Subcutaneous adipose tissue (tissue), 4 donors: ENCODE data around the gene CLDN16. TPM values are rescaled to one million over a fixed set of nuclear protein-coding genes. Genes with fewer than 3 reads are reported as not detected.

Experiments
- CTCF ChIP-seq: fragments of 450-650 bp; IDR thresholded peaks from one replicate; pipeline ENCODE4 v1.5.1; 2016; ENCODE audit warnings: low read depth, mild to moderate bottlenecking, control low read depth, antibody characterized with exemption, moderate library complexity
- total RNA-seq, 4 donors: library from RNA; depleted of rRNA; stranded (reverse); fragments of >200 nt; gene quantifications; one replicate each; pipeline ENCODE4 v1.1.0, GENCODE V29; 2016

The CLDN16 gene
- total RNA-seq, 4 donors from 2014 or later, result 1.2 TPM; not detected in 3

- no peak for TF ChIP-seq CTCF
These were observed 35.0 kb upstream of the CLDN16 start for GRCh38 chr3:190352861-190353457.

- TF ChIP-seq CTCF, result no peak
These were observed 31.7 kb upstream of the CLDN16 start for GRCh38 chr3:190356246-190356645.

- TF ChIP-seq CTCF, result no peak
These were observed 30.5 kb upstream of the CLDN16 start for GRCh38 chr3:190357468-190357867.

GRCh38 chr3:190359813-190360212, 28.1 kb upstream of the CLDN16 start:
- TF ChIP-seq CTCF, result no peak

- TF ChIP-seq CTCF, result no peak
These were observed 27.7 kb upstream of the CLDN16 start for GRCh38 chr3:190360228-190360627.

- no peak for TF ChIP-seq CTCF
These were observed 26.2 kb upstream of the CLDN16 start for GRCh38 chr3:190361791-190362190.

GRCh38 chr3:190362258-190362657, 25.7 kb upstream of the CLDN16 start:
- no peak for TF ChIP-seq CTCF

GRCh38 chr3:190366133-190366532, 21.8 kb upstream of the CLDN16 start:
- TF ChIP-seq CTCF, result no peak
